GM12878 (cell line): ENCODE results near the gene ADAMTSL5. TPM values are rescaled to one million over a fixed set of nuclear protein-coding genes. Genes with fewer than 3 reads are reported as not detected.

Experiments used
- ATAC-seq: fragments of 200-7000 bp; cut with Tn5 transposase; 3 replicates; pipeline ENCODE4 v1.9.1; 2020; ENCODE audit warnings: mild to moderate bottlenecking, moderate library complexity
- BruUV-seq: library from RNA; stranded (reverse); fragments of 400-500 nt; replicated peaks from 2 replicates; lab custom pipeline; 2021; lab: Mats Ljungman, UMichigan
- CTCF ChIA-PET: fragments of 300-600 bp; sonication (Branson Sonifier 250); formaldehyde crosslinking; extraction: SDS; loops from one replicate; lab custom pipeline; 2021; ENCODE audit warnings: inconsistent platforms; lab: Yijun Ruan, JAX
- POLR2A ChIA-PET: fragments of 350-600 bp; formaldehyde crosslinking; extraction: SDS; loops from one replicate; lab custom pipeline; 2021; ENCODE audit warnings: inconsistent platforms; lab: Charles Lee
- RAD21 ChIA-PET: fragments of 300-600 bp; sonication (Branson Sonifier 250); formaldehyde crosslinking; loops from one replicate; lab custom pipeline; 2023; ENCODE audit warnings: antibody characterized with exemption; ENCODE audit not compliant: unreplicated experiment; lab: Charles Lee
- SMC1A ChIA-PET: fragments of 300-600 bp; sonication (Branson Sonifier 250); formaldehyde crosslinking; loops from one replicate; lab custom pipeline; 2023; ENCODE audit not compliant: unreplicated experiment, uncharacterized antibody; lab: Charles Lee
- DNase-seq: peaks from one replicate; pipeline ENCODE4 v3.0.0-alpha.2; 2011; ENCODE audit warnings: low read depth, low spot score
- FAIRE-seq: peaks from 3 replicates; lab custom pipeline; 2011; peaks lifted over from hg19 to GRCh38; lab: Jason Lieb, UNC
- H2AFZ ChIP-seq: 2 replicates; pipeline ENCODE4 v1.6.0; 2011; ENCODE audit warnings: low read depth, low read length, control low read depth; ENCODE audit not compliant: control insufficient read depth
- H3K27ac ChIP-seq: 2 replicates; pipeline ENCODE4 v1.5.1; 2011; ENCODE audit warnings: control low read depth; ENCODE audit not compliant: control insufficient read depth, insufficient read depth
- H3K27me3 ChIP-seq, 2 experiments: replicated peaks in 1 of 2; 2 replicates each; pipeline versions ENCODE4 v1.6.0 to v1.6.1; 2011; ENCODE audit warnings: low read length in 1 of 2; ENCODE audit not compliant: control insufficient read depth in 2 of 2, insufficient read depth in 2 of 2
- H3K36me3 ChIP-seq, 2 experiments: 2 replicates each; pipeline ENCODE4 v1.5.1; 2011; ENCODE audit warnings: low read length in 1 of 2; ENCODE audit not compliant: control insufficient read depth in 2 of 2, insufficient read depth in 2 of 2
- H3K4me1 ChIP-seq: 2 replicates; pipeline ENCODE4 v1.6.1; 2011; ENCODE audit warnings: mild to moderate bottlenecking, low read length, moderate library complexity, mixed read lengths; ENCODE audit not compliant: control insufficient read depth, insufficient read depth
- H3K4me2 ChIP-seq: 2 replicates; pipeline ENCODE4 v1.6.0; 2011; ENCODE audit warnings: control low read depth; ENCODE audit not compliant: control insufficient read depth, insufficient read depth
- H3K4me3 ChIP-seq: fragments of 200-600 bp; sonication (generic); 2 replicates; pipeline ENCODE4 v1.5.1; 2016
- H3K79me2 ChIP-seq: 2 replicates; pipeline ENCODE4 v1.6.0; 2011; ENCODE audit warnings: low read length; ENCODE audit not compliant: control insufficient read depth, insufficient read depth
- H3K9ac ChIP-seq: 2 replicates; pipeline ENCODE4 v1.8.0; 2011; ENCODE audit warnings: low read length, control low read depth, mixed read lengths; ENCODE audit not compliant: control insufficient read depth, insufficient read depth
- H3K9me3 ChIP-seq: replicated peaks from 3 replicates; pipeline ENCODE4 v1.5.1; 2011; ENCODE audit warnings: mild to moderate bottlenecking, low read length; ENCODE audit not compliant: control insufficient read depth, insufficient read depth
- H4K20me1 ChIP-seq: 2 replicates; pipeline ENCODE4 v1.6.0; 2011; ENCODE audit not compliant: control insufficient read depth, insufficient read depth
- CHD1 ChIP-seq: IDR thresholded peaks from 2 replicates; pipeline ENCODE4 v1.6.1; 2012; ENCODE audit warnings: low read depth, low read length, improper control_type of control experiment
- MEF2B ChIP-seq: fragments of 450-650 bp; IDR thresholded peaks from 2 replicates; pipeline ENCODE4 v1.6.1; 2018; ENCODE audit warnings: mild to moderate bottlenecking, moderate library complexity; ENCODE audit not compliant: partially characterized antibody, poor library complexity, severe bottlenecking
- MTA3 ChIP-seq: IDR thresholded peaks from 2 replicates; pipeline ENCODE4 v1.6.1; 2012; ENCODE audit warnings: low read length, inconsistent platforms, borderline replicate concordance
- MYC ChIP-seq: IDR thresholded peaks from 2 replicates; pipeline ENCODE4 v1.6.1; 2011; ENCODE audit warnings: mild to moderate bottlenecking, low read length, moderate library complexity, inconsistent platforms; ENCODE audit not compliant: insufficient read depth, insufficient replicate concordance, insufficient read length, severe bottlenecking
- RFX5 ChIP-seq: IDR thresholded peaks from 2 replicates; pipeline ENCODE4 v1.6.1; 2011; ENCODE audit warnings: low read depth, low read length, improper control_type of control experiment
- SMC3 ChIP-seq: IDR thresholded peaks from 2 replicates; pipeline ENCODE4 v1.6.1; 2011; ENCODE audit warnings: low read length, improper control_type of control experiment, borderline replicate concordance
- TAF1 ChIP-seq: IDR thresholded peaks from 2 replicates; pipeline ENCODE4 v1.6.1; 2011; ENCODE audit warnings: mild to moderate bottlenecking, low read depth, low read length, borderline replicate concordance
- USF1 ChIP-seq: IDR thresholded peaks from 2 replicates; pipeline ENCODE4 v1.6.1; 2011; ENCODE audit warnings: borderline replicate concordance, low read depth, mild to moderate bottlenecking, moderate library complexity, mixed read lengths, low read length; ENCODE audit not compliant: insufficient read depth; ENCODE audit errors: extremely low read length
- ZNF687 ChIP-seq: fragments of 450-650 bp; IDR thresholded peaks from 2 replicates; pipeline ENCODE4 v1.6.1; 2017; ENCODE audit warnings: mild to moderate bottlenecking, moderate library complexity
- WGBS: methylation state at CpG from one replicate; pipeline ENCODE4 v1.1.6; 2016; ENCODE audit warnings: low lambda C conversion rate; ENCODE audit not compliant: insufficient replicate concordance, insufficient coverage; ENCODE audit errors: missing lambda C conversion rate; 5-methylcytosine and 5-hydroxymethylcytosine counted together
- in situ Hi-C: fragments of 300-500 bp; cut with MboI; formaldehyde crosslinking; loops from 9 replicates; pipeline ENCODE4 v1.14.3; 2018; ENCODE audit warnings: mixed read lengths
- intact Hi-C: fragments of 100-400 bp; cut with micrococcal nuclease; formaldehyde crosslinking; loops from one replicate; pipeline ENCODE4 v1.14.2; 2022; ENCODE audit not compliant: unreplicated experiment
- polyA plus RNA-seq, 11 experiments: library from polyadenylated mRNA; depleted of rRNA in 4 of 11; unstranded in 6 of 11; stranded (reverse) in 5 of 11; fragments of >200 nt; fragmentation: Nextera tagmentation in 4 of 11; fragmentation: Illumina TruSeq in 1 of 11; extraction: Ambion mirVana in 4 of 11; extraction: Trizol in 1 of 11; gene quantifications; 1 replicate in 1 of 11; 2 replicates in 10 of 11; pipeline versions ENCODE4 v1.2.1 to v1.2.3, GENCODE V29; 2011 to 2016; ENCODE audit warnings: inconsistent platforms in 2 of 11, missing spikeins in 2 of 11, low read depth in 1 of 11
- total RNA-seq, 4 experiments: library from RNA; depleted of rRNA in 3 of 4; stranded (reverse); fragments of >200 nt in 3 of 4; fragmentation: Illumina TruSeq in 1 of 4; extraction: Trizol in 1 of 4; gene quantifications; 2 replicates each; pipeline versions ENCODE4 v1.2.1 to v1.2.3, GENCODE V29; 2013 to 2021
- TF ChIP-seq, protein P1 (sequence below): IDR thresholded peaks from 2 replicates; pipeline ENCODE4 v1.6.1; 2012; ENCODE audit warnings: improper control_type of control experiment, low read depth, low read length; ENCODE audit not compliant: insufficient replicate concordance
- TF ChIP-seq, protein P2 (sequence below): fragments of 450-650 bp; IDR thresholded peaks from 2 replicates; pipeline ENCODE4 v1.6.1; 2014; ENCODE audit warnings: mild to moderate bottlenecking

The ADAMTSL5 gene
- total and polyA plus RNA-seq, 10 of the 15 experiments (the other 5 are each of a cell fraction or from before 2014, with no cell fraction given): 0.04 to 0.83 (median 0.32) TPM; not detected in 4

DNA sequence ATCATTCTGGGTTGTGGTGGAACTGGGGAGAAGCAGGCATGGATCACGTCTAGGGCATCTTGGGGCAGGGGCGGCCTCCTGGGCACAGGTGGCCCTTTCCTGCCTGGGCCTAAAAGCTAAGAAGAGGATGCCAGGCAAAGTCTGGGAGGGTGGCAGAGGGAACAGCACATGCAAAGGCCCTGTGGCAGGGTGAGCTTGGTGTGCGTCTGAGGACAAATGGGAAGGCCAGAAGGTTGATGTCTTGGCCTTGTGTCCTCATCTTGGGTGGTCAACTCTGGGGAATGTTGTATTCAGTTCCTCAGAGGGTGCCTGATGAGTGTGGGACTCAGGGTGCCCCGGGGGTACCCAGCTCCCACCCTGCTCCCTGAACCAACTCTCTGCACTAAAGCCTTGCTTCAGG, 5.7 kb upstream of the ADAMTSL5 start (continued):
- TF ChIP-seq ZNF687 (no peak), SMC3 (no peak), RFX5 (no peak), TAF1 (no peak), MYC (no peak), MEF2B (no peak)

DNA sequence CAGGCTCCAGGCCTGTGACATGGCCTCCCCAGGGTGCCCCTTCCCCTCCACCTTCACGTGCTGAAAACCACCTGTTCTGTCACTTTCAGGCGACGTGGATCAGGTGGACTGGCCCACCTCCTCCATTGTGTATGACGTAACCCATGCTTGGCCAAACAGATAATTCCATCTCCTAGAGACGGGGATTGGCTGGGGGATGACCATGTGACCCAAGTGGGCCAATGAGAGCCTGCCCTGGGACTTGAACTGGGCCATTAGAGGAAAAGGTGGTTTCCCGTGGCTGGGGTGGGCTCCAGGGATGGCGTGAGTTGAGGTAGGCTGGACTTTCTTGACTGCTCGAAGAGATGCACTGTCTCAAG, 3.6 kb upstream of the ADAMTSL5 start:
- intact Hi-C loops (no loop called here), in situ Hi-C loops (no loop called here)
- H3K9ac ChIP-seq: no peak overlapping the region
- CTCF ChIA-PET: no interaction called here
- H3K36me3 ChIP-seq: no peaks in the 10 kb centered on the region
- no peak overlapping the region for H3K4me2 ChIP-seq
- H4K20me1 ChIP-seq: no peaks in the 10 kb centered on the region
- no peaks in the 10 kb centered on the region for H3K9me3 ChIP-seq
- FAIRE-seq (no peak), ATAC-seq (no peak), DNase-seq (no peak)
- no peak overlapping the region for H2AFZ ChIP-seq
- no peaks in the 10 kb centered on the region for H3K27me3 ChIP-seq
- POLR2A ChIA-PET: no interaction called here
- RAD21 ChIA-PET: no interaction called here
- no peak overlapping the region for H3K27ac ChIP-seq
- BruUV-seq: no TSS peak
- H3K4me3 ChIP-seq: no peak overlapping the region
- SMC1A ChIA-PET: no interaction called here
- no peaks in the 10 kb centered on the region for H3K4me1 ChIP-seq
- no peaks in the 10 kb centered on the region for H3K79me2 ChIP-seq
- 33% methylated on average over 8 of the region's 8 CpGs for WGBS
- TF ChIP-seq MTA3 (no peak), USF1 (peak; percentile 50), CHD1 (no peak)
- TF ChIP-seq, protein P1, sequence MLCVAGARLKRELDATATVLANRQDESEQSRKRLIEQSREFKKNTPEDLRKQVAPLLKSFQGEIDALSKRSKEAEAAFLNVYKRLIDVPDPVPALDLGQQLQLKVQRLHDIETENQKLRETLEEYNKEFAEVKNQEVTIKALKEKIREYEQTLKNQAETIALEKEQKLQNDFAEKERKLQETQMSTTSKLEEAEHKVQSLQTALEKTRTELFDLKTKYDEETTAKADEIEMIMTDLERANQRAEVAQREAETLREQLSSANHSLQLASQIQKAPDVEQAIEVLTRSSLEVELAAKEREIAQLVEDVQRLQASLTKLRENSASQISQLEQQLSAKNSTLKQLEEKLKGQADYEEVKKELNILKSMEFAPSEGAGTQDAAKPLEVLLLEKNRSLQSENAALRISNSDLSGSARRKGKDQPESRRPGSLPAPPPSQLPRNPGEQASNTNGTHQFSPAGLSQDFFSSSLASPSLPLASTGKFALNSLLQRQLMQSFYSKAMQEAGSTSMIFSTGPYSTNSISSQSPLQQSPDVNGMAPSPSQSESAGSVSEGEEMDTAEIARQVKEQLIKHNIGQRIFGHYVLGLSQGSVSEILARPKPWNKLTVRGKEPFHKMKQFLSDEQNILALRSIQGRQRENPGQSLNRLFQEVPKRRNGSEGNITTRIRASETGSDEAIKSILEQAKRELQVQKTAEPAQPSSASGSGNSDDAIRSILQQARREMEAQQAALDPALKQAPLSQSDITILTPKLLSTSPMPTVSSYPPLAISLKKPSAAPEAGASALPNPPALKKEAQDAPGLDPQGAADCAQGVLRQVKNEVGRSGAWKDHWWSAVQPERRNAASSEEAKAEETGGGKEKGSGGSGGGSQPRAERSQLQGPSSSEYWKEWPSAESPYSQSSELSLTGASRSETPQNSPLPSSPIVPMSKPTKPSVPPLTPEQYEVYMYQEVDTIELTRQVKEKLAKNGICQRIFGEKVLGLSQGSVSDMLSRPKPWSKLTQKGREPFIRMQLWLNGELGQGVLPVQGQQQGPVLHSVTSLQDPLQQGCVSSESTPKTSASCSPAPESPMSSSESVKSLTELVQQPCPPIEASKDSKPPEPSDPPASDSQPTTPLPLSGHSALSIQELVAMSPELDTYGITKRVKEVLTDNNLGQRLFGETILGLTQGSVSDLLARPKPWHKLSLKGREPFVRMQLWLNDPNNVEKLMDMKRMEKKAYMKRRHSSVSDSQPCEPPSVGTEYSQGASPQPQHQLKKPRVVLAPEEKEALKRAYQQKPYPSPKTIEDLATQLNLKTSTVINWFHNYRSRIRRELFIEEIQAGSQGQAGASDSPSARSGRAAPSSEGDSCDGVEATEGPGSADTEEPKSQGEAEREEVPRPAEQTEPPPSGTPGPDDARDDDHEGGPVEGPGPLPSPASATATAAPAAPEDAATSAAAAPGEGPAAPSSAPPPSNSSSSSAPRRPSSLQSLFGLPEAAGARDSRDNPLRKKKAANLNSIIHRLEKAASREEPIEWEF: no peak
- TF ChIP-seq, protein P2, sequence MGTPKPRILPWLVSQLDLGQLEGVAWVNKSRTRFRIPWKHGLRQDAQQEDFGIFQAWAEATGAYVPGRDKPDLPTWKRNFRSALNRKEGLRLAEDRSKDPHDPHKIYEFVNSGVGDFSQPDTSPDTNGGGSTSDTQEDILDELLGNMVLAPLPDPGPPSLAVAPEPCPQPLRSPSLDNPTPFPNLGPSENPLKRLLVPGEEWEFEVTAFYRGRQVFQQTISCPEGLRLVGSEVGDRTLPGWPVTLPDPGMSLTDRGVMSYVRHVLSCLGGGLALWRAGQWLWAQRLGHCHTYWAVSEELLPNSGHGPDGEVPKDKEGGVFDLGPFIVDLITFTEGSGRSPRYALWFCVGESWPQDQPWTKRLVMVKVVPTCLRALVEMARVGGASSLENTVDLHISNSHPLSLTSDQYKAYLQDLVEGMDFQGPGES: no peak
